GM21381 (cell line): Measurements from ENCODE around the gene FGD6.

ENCODE experiments used
- ATAC-seq: cut with Tn5 transposase; IDR thresholded peaks from one replicate; pipeline ENCODE4 v1.9.1; 2021; ENCODE audit warnings: mild to moderate bottlenecking, moderate library complexity; ENCODE audit not compliant: unreplicated experiment

The FGD6 gene

DNA sequence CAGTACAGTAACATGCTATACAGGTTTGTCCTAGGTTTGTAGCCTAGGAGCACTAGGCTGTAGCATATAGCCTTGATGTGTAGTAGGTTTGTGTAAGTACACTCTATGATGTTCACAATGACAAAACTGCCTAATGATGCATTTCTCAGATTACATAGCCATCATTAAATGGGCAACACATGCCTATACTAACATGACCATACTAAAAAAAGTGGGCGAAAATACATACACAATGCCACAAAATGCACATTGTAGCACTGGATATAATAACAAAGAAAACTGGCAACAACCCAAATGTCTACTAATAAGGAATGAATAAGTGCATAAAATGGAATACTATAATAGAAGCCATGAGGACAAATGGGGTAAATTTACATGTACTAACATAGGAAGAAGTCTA is 182.5 kb downstream of the FGD6 start:
- no peak for ATAC-seq
